SK-N-SH treated with all-trans-retinoic acid at 6 μM for 48 hours (cell line): ENCODE results near the gene GXYLT2.

Experiments
- ATAC-seq: fragments of 200-7000 bp; cut with Tn5 transposase; 3 replicates; pipeline ENCODE4 v1.9.1; 2020; ENCODE audit warnings: mild to moderate bottlenecking, moderate library complexity
- ARNTL ChIP-seq: fragments of 450-650 bp; formaldehyde crosslinking; IDR thresholded peaks from 2 replicates; pipeline ENCODE4 v1.5.0; 2020; ENCODE audit warnings: low read depth, mild to moderate bottlenecking, moderate library complexity, borderline replicate concordance
- BACH2 ChIP-seq: fragments of 250-450 bp; sonication (Bioruptor Pico); IDR thresholded peaks from 2 replicates; pipeline ENCODE4 v1.9.0; 2021; ENCODE audit warnings: mild to moderate bottlenecking, borderline replicate concordance
- ESRRG ChIP-seq: fragments of 250-450 bp; sonication (Bioruptor Pico); IDR thresholded peaks from 2 replicates; pipeline ENCODE4 v1.6.1; 2021; ENCODE audit warnings: mild to moderate bottlenecking
- PPARA ChIP-seq: fragments of 250-450 bp; sonication (Bioruptor Pico); IDR thresholded peaks from 2 replicates; pipeline ENCODE4 v1.5.0; 2020; ENCODE audit warnings: mild to moderate bottlenecking, borderline replicate concordance
- RARB ChIP-seq: fragments of 250-450 bp; sonication (Bioruptor Pico); IDR thresholded peaks from 2 replicates; pipeline ENCODE4 v1.8.0; 2021; ENCODE audit warnings: mild to moderate bottlenecking, moderate library complexity
- SNAI2 ChIP-seq: fragments of 250-450 bp; sonication (Bioruptor Pico); IDR thresholded peaks from 2 replicates; pipeline ENCODE4 v1.5.0; 2020; ENCODE audit warnings: mild to moderate bottlenecking, moderate library complexity
- TCF4 ChIP-seq: fragments of 250-450 bp; sonication (Bioruptor Pico); IDR thresholded peaks from 2 replicates; pipeline ENCODE4 v1.8.0; 2021; ENCODE audit warnings: mild to moderate bottlenecking, moderate library complexity, borderline replicate concordance
- TOX ChIP-seq: fragments of 250-450 bp; sonication (Bioruptor Pico); IDR thresholded peaks from 2 replicates; pipeline ENCODE4 v1.8.0; 2021; ENCODE audit warnings: mild to moderate bottlenecking, moderate library complexity, borderline replicate concordance
- ZFP3 ChIP-seq: fragments of 250-450 bp; sonication (Bioruptor Pico); IDR thresholded peaks from 2 replicates; pipeline ENCODE4 v1.5.0; 2020; ENCODE audit warnings: mild to moderate bottlenecking, moderate library complexity
- ZFP30 ChIP-seq: fragments of 450-650 bp; formaldehyde crosslinking; IDR thresholded peaks from 2 replicates; pipeline ENCODE4 v1.5.0; 2022; ENCODE audit warnings: mild to moderate bottlenecking, moderate library complexity
- ZNF70 ChIP-seq: fragments of 450-650 bp; formaldehyde crosslinking; IDR thresholded peaks from 2 replicates; pipeline ENCODE4 v1.5.0; 2020; ENCODE audit warnings: mild to moderate bottlenecking, moderate library complexity
- ZNF8 ChIP-seq: fragments of 450-650 bp; formaldehyde crosslinking; IDR thresholded peaks from 2 replicates; pipeline ENCODE4 v1.5.0; 2020; ENCODE audit warnings: mild to moderate bottlenecking, moderate library complexity
- TF ChIP-seq, protein P1 (sequence below): fragments of 250-450 bp; sonication (Bioruptor Pico); IDR thresholded peaks from 2 replicates; pipeline ENCODE4 v1.5.0; 2020; ENCODE audit warnings: mild to moderate bottlenecking, moderate library complexity
- TF ChIP-seq, protein P2 (sequence below): fragments of 250-450 bp; sonication (Bioruptor Pico); IDR thresholded peaks from 2 replicates; pipeline ENCODE4 v1.5.1; 2020; ENCODE audit warnings: low read depth, mild to moderate bottlenecking, moderate library complexity
- TF ChIP-seq, protein P3 (sequence below): fragments of 250-450 bp; sonication (Bioruptor Pico); IDR thresholded peaks from 2 replicates; pipeline ENCODE4 v1.5.1; 2021; ENCODE audit warnings: mild to moderate bottlenecking, moderate library complexity

Gene GXYLT2

GRCh38 chr3:72991522-72991921, 103.7 kb downstream of the GXYLT2 start:
- TF ChIP-seq ARNTL (CRISPR knock-in tag) (no peak), ZFP30 (CRISPR knock-in tag) (no peak), RARB (no peak), ZNF8 (CRISPR knock-in tag) (no peak), TCF4 (CRISPR knock-in tag) (no peak), SNAI2 (CRISPR knock-in tag) (no peak)
- ATAC-seq, result no peak

DNA sequence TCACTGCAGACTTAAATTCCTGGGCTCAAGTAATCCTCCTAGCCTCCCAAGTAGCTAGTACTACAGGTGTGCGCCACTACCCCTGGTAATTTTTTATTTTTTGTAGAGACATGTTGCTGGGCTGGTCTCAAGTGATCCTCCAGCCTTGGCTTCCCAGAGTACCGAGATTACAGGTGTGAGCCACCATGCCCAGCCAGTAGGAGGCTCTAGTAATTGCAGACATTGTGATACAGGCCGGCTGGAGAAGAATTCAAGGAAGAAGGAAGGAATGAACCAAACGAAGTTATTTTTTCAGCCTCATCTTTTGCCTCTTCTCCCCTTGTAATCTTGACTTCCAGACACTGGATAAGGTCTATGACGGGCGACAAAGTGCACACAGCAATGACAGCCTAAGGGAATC, 105.5 kb downstream of the GXYLT2 start:
- no peak for TF ChIP-seq ZFP30 (CRISPR knock-in tag)
- TF ChIP-seq, protein P1, sequence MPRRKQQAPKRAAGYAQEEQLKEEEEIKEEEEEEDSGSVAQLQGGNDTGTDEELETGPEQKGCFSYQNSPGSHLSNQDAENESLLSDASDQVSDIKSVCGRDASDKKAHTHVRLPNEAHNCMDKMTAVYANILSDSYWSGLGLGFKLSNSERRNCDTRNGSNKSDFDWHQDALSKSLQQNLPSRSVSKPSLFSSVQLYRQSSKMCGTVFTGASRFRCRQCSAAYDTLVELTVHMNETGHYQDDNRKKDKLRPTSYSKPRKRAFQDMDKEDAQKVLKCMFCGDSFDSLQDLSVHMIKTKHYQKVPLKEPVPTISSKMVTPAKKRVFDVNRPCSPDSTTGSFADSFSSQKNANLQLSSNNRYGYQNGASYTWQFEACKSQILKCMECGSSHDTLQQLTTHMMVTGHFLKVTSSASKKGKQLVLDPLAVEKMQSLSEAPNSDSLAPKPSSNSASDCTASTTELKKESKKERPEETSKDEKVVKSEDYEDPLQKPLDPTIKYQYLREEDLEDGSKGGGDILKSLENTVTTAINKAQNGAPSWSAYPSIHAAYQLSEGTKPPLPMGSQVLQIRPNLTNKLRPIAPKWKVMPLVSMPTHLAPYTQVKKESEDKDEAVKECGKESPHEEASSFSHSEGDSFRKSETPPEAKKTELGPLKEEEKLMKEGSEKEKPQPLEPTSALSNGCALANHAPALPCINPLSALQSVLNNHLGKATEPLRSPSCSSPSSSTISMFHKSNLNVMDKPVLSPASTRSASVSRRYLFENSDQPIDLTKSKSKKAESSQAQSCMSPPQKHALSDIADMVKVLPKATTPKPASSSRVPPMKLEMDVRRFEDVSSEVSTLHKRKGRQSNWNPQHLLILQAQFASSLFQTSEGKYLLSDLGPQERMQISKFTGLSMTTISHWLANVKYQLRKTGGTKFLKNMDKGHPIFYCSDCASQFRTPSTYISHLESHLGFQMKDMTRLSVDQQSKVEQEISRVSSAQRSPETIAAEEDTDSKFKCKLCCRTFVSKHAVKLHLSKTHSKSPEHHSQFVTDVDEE (CRISPR knock-in tag), result no peak
- TF ChIP-seq, protein P2, sequence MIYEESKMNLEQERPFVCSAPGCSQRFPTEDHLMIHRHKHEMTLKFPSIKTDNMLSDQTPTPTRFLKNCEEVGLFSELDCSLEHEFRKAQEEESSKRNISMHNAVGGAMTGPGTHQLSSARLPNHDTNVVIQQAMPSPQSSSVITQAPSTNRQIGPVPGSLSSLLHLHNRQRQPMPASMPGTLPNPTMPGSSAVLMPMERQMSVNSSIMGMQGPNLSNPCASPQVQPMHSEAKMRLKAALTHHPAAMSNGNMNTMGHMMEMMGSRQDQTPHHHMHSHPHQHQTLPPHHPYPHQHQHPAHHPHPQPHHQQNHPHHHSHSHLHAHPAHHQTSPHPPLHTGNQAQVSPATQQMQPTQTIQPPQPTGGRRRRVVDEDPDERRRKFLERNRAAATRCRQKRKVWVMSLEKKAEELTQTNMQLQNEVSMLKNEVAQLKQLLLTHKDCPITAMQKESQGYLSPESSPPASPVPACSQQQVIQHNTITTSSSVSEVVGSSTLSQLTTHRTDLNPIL, result no peak
- no peak for ATAC-seq

DNA sequence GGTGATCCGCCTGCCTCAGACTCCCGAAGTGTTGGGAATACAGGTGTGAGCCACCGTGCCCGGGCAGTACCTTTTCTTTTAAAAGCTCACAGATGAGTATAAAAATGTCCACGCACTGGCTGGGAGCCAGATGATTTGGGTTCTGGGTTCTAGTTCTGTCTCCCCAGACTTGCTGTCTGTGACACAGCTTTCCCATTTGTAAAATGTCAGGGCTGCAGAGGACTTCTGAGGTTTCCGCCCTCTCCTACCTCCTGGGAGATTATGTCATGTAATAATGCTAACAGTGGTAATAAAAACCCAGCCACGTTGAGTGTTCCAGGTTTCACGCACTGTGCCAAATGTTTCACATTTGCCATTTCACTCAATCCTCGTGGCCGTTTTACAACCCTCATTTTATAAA, 107.5 kb downstream of the GXYLT2 start:
- no peak for ATAC-seq
- TF ChIP-seq ZNF8 (CRISPR knock-in tag), result no peak
- no peak for TF ChIP-seq ZNF70 (CRISPR knock-in tag)
- TF ChIP-seq, protein P2, result no peak
- no peak for TF ChIP-seq ZFP3 (CRISPR knock-in tag)
- TF ChIP-seq TOX (CRISPR knock-in tag), result no peak
- TF ChIP-seq, protein P1 (CRISPR knock-in tag), result no peak
- TF ChIP-seq ZFP30 (CRISPR knock-in tag), result no peak
- no peak for TF ChIP-seq ESRRG (CRISPR knock-in tag)
- TF ChIP-seq ARNTL (CRISPR knock-in tag), result no peak
- TF ChIP-seq TCF4 (CRISPR knock-in tag), result no peak
- no peak for TF ChIP-seq BACH2

DNA sequence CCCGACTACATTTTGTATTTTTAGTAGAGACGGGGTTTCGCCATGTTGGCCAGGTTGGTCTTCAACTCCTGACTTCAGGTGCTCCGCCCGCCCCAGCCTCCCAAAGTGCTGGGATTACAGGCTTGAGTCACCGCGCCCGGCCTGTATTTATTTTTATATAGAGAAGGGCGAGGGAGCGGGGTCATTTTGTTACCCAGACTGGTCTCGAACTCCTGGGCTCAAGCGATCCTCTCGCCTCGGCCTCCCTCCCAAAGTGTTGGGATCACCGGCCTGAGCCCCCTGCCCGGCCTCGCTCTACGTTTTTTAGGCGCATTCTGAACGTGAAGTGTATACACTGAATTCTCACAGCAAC, 108.3 kb downstream of the GXYLT2 start:
- TF ChIP-seq, protein P3, sequence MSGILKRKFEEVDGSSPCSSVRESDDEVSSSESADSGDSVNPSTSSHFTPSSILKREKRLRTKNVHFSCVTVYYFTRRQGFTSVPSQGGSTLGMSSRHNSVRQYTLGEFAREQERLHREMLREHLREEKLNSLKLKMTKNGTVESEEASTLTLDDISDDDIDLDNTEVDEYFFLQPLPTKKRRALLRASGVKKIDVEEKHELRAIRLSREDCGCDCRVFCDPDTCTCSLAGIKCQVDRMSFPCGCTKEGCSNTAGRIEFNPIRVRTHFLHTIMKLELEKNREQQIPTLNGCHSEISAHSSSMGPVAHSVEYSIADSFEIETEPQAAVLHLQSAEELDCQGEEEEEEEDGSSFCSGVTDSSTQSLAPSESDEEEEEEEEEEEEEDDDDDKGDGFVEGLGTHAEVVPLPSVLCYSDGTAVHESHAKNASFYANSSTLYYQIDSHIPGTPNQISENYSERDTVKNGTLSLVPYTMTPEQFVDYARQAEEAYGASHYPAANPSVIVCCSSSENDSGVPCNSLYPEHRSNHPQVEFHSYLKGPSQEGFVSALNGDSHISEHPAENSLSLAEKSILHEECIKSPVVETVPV, result no peak
- no peak for TF ChIP-seq ZFP30 (CRISPR knock-in tag)
- TF ChIP-seq, protein P1 (CRISPR knock-in tag), result no peak
- TF ChIP-seq RARB, result no peak
- TF ChIP-seq BACH2, result no peak
- no peak for TF ChIP-seq ZNF70 (CRISPR knock-in tag)
- TF ChIP-seq ZFP3 (CRISPR knock-in tag), result no peak
- no peak for TF ChIP-seq PPARA (CRISPR knock-in tag)
- TF ChIP-seq, all 23 proteins: peak for 0
- ATAC-seq, result no peak
